Stimulated activated CD8-positive, alpha-beta memory T cell treated with anti-CD3 and anti-CD28 coated beads, Interleukin-7, amount 100 ng/mL, for 1 hour (primary cell): ENCODE results near the gene EMC9.
A peak's percentile ranks its signal among the peaks of the same experiment; 100 is the strongest.

ENCODE experiments used
- DNase-seq, 2 donors: peaks; one replicate each; pipeline ENCODE4 v3.0.0-alpha.2; 2020; ENCODE audit warnings: low read depth in 2 of 2

The EMC9 gene

DNA sequence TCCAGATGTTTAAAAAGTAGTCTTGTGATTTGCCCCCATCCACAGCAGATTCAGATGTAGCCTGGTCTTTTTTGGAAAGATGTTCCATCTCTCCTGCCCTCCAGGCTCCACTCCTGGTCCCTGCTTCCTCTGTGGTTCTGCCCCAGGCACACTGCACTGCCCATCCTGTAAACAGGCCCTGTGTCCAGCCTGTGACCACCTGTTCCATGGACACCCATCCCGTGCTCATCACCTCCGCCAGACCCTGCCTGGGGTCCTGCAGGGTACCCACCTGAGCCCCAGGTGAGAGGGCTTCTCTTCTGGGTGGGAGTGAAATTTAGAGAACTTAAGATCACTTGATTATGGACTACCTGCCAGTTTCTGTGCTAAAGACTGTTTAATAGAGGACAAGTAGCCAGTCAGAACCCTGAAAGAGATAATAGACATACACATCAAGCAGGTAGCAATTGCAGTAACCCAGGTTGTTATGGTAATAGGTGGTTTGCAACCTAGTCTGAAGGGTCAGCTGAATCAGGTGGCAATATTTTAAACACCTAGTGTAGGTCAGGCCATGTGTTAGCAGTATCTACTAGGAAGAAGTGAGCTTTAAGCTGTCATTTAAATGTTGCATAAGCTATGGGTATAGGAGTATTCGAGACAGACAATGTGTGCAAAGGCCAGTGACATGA, 8.0 kb upstream of the EMC9 start:
- no peak for DNase-seq

DNA sequence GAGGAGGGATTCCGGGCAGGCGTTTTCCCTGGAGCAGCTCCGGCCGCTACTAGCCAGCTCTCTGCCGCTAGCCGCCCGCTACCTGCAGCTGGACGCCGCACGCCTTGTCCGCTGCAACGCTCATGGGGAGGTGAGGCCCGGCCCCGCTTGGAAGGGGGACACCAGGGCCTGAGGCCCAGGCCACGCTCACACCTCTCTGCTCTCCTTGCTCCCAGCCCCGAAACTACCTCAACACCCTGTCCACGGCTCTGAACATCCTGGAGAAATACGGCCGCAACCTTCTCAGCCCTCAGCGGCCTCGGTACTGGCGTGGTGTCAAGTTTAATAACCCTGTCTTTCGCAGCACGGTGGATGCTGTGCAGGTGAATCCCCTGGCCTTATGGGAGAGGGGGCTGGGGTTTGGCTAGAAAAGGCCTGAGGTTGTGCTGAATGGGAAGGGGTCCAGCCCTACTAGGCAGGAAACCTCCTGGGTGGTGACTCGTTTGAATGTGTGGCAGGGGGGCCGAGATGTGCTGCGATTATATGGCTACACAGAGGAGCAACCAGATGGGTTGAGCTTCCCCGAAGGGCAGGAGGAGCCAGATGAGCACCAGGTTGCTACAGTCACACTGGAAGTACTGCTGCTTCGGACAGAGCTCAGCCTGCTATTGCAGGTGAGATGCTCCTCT, 6.5 kb upstream of the EMC9 start:
- no peak for DNase-seq

- DNase-seq = peak; percentile 89 to 94
These were observed 5.8 kb upstream of the EMC9 start, which contains the start of gene RNF31 for GRCh38 chr14:24146978-24147760. RNF31 (plus strand) TSS chr14:24147498; CDS start chr14:24147699, 201 bp downstream.

GRCh38 chr14:24146453-24146977, 5.1 kb upstream of the EMC9 start, which contains the start of gene PSME2:
PSME2 (minus strand) TSS chr14:24146610; CDS start chr14:24146581, 29 bp downstream.
- DNase-seq = peak; percentile 68 to 70

GRCh38 chr14:24145690-24146452, 4.5 kb upstream of the EMC9 start:
- no peak for DNase-seq

DNA sequence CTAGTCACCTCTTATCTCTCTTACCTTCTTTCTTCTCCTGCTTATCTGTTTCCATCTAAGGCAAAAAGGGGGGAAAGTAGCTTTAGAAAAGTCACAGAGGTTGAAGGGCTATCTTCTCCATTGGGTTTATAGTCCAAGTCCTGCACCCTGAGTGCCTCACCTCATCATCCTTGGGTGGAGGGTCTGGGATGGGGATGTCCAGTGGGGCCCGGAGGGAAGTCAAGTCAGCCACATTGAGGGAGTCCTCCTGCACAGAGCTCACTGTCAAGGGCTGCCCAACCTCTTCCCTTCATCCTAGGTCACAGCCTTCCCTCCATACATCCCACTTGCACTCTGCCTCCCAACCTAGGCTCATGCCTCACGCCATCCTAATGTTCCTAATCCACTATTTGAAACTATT, 3.8 kb upstream of the EMC9 start:
- no peak for DNase-seq

DNA sequence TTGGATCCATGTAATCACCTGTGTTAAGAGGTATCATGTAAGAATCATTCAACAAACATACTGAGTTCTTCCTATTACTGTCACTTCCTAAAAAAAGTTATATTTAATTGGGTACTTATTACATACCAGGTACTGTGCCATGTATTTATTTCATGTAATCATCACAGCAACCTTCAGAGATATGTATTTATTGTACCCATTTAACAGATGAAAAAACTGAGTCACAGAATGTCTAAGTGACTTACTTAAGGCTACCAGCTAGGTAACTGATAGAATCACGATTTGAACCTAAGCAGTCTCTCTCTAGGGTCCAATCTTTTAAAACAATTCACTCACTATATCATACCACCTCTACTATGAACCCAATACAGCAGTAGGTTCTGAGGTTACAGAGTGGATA, 3.1 kb upstream of the EMC9 start:
- DNase-seq = no peak

GRCh38 chr14:24143511-24143910, 2.1 kb upstream of the EMC9 start:
- DNase-seq = no peak

DNA sequence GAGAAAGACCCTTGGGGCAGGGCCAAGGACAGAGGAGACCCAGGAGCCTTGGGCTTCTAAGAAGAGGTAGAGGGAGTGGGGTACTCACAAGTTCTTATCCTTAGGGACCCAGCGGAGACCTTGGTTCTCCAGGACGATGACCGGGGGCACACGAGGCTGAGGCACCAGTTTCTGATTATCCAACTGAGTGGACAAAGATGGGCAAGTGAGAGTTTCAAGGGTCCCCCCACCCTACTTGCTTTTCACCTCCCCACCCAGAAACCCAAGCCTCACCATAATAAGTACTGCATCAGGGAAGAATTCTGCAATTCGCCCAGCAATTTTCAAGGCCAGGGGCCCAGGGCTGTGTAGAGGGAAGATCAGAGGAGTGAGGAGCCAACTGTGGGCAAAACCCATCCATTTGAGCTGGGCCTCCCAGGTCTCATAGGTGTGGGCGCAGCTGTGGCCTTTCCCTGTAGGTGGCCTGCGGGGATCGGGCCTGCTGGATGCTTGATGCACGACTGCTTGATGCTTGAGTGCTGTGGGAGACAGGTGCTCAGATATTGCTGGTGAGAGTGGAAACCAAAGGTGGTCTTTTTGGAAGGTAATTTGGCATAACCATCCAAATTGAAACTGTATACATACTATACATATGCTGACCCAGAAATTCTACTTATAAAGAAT, 2.0 kb downstream of the EMC9 start:
- no peak for DNase-seq

- no peak for DNase-seq
These were observed 2.8 kb downstream of the EMC9 start for GRCh38 chr14:24138396-24139271.

- DNase-seq = no peak
These were observed 3.6 kb downstream of the EMC9 start for GRCh38 chr14:24137529-24138395.

GRCh38 chr14:24136684-24137528, 4.5 kb downstream of the EMC9 start:
- DNase-seq = no peak

GRCh38 chr14:24135834-24136683, 5.3 kb downstream of the EMC9 start, which contains the start of gene PSME1:
PSME1 (plus strand) TSS chr14:24136194; CDS start chr14:24136263, 69 bp downstream.
- DNase-seq = peak; percentile 92 to 94

GRCh38 chr14:24135584-24135833, 5.9 kb downstream of the EMC9 start:
- DNase-seq = no peak

DNA sequence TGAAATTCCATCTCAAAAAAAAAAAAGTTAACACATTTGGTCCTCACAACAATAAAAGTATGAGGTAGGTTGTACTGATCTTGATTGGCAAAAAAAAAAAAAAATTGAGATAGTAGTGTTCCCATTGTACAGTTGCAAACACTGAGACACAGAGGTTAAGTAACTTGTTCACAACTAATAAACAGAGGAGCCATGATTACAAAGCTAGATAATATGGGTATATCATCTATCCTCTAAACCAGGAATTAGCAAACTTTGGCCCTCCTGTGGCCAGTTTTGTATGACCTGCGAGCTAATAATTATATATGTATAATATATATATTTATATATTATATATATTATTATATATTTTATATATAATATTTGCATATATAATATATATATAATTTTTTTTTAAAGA, 7.7 kb downstream of the EMC9 start:
- no peak for DNase-seq

- DNase-seq = no peak
These were observed 8.4 kb downstream of the EMC9 start for GRCh38 chr14:24132976-24133375.

- DNase-seq = no peak
These were observed 9.2 kb downstream of the EMC9 start for GRCh38 chr14:24132061-24132685.
